ENCODE results near the gene PLB1. TPM values are rescaled to one million over a fixed set of nuclear protein-coding genes. Genes with fewer than 3 reads are reported as not detected.

The PLB1 gene
- total RNA-seq, 2 donors from 2014 or later = 2.1 to 3.0 TPM

DNA sequence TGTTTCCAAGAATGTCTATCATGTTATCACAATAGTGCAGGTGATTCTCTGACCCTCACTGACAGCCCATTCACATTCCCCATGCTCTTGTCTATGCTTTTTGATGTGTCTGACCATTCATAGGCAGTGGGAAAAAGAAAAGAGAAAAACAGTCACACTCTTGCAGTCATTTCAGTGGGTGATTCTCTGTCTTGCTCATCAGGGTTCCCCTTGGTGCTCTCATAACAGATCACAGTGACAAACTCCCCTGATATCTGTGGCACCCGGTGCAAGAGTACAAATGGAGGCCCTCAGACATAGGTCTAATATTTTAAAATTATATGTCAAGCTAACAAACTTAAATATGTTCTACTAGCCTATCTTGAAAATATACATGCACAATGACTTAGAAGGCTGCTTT is 183.1 kb downstream of the PLB1 start:
- H3K4me1 ChIP-seq = peaks cover 0 to 48% of the 10 kb centered on the region in 2 donors
- H3K36me3 ChIP-seq = no peaks in the 10 kb centered on the region
- H3K27ac ChIP-seq = peak overlapping the region; percentile 40 to 44
- TF ChIP-seq, protein P1, sequence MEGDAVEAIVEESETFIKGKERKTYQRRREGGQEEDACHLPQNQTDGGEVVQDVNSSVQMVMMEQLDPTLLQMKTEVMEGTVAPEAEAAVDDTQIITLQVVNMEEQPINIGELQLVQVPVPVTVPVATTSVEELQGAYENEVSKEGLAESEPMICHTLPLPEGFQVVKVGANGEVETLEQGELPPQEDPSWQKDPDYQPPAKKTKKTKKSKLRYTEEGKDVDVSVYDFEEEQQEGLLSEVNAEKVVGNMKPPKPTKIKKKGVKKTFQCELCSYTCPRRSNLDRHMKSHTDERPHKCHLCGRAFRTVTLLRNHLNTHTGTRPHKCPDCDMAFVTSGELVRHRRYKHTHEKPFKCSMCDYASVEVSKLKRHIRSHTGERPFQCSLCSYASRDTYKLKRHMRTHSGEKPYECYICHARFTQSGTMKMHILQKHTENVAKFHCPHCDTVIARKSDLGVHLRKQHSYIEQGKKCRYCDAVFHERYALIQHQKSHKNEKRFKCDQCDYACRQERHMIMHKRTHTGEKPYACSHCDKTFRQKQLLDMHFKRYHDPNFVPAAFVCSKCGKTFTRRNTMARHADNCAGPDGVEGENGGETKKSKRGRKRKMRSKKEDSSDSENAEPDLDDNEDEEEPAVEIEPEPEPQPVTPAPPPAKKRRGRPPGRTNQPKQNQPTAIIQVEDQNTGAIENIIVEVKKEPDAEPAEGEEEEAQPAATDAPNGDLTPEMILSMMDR (IDR thresholded peaks at IDR 0.05) = no peak
- H3K9me3 ChIP-seq = no peaks in the 10 kb centered on the region
- H3K4me3 ChIP-seq = no peak overlapping the region
- no peak for DNase-seq (ENCODE audit: low spot score)
- no peaks in the 10 kb centered on the region for H3K27me3 ChIP-seq

DNA sequence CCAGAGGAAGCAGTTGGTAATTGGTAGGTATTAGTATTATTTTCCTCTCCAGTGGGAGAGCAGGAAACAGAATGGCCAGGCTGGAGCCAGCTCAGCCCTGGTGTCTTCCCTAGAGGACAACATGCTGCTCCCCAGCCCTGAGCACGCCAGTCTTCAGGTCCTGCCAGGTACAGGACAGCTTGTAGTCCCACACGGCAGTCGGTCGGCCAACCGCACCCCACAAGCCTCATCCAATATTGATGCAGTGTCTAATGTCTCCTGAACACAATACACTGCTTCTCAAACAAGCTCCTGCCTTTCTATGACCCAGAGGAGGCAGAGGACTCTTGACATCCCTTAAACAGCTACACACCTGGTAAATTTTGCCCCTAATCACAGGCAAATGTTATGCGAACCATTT is 184.8 kb downstream of the PLB1 start:
- H3K36me3 ChIP-seq = no peaks in the 10 kb centered on the region
- H3K27me3 ChIP-seq = no peaks in the 10 kb centered on the region
- H3K4me3 ChIP-seq = no peak overlapping the region
- H3K9me3 ChIP-seq = no peaks in the 10 kb centered on the region
- peak overlapping the region; percentile 45 to 46 for H3K27ac ChIP-seq
- peaks cover 0 to 56% of the 10 kb centered on the region in 2 donors for H3K4me1 ChIP-seq
- TF ChIP-seq, protein P1 (IDR thresholded peaks at IDR 0.05) = no peak
- no peak for DNase-seq (ENCODE audit: low spot score)

DNA sequence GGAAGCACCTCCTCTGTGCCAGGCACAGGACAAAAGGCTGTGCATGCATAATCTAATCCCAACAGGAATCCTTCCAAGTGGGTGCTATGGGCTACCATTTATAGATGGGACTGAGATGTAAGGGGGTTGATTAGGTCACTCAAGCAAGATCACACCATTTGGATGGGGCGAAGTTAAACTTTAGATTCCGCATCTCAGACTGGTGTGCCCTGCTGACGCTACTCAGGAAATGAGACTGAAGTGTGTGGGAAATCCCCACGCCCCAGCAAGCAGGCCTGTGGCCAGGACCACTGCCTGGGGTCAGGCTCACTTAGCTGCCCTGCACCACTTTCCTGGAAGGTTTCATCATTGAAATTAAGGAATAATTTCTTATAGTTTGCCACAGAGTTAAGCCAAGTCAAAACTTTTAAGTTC is 185.3 kb downstream of the PLB1 start:
- Histone ChIP-seq H3K4me3 (no peak overlapping the region), H3K4me1 (peaks cover 0 to 56% of the 10 kb centered on the region in 2 donors), H3K9me3 (no peaks in the 10 kb centered on the region), H3K36me3 (no peaks in the 10 kb centered on the region), H3K27me3 (no peaks in the 10 kb centered on the region), H3K27ac (peak overlapping the region; percentile 45 to 46)
- TF ChIP-seq, protein P1 (IDR thresholded peaks at IDR 0.05) = no peak
- no peak for DNase-seq (ENCODE audit: low spot score)

DNA sequence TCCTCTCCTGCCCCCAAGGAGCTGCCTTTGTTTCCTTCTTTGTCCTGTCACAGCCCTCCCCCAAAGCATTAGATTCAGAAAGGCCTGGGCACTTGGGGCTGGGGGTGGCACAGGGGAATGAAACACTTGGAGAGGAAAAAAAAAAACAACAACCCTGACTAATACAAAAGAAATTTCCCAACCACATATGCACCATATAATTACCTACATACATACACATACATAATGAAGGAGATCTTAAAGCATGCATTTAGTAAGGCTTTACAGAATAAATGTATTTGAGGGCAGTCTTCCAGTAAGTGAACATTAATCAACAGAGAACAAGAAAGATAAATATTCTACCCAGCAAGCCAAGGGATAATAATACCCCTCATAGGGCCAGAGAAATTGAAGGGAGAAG is 185.7 kb downstream of the PLB1 start:
- H3K9me3 ChIP-seq = no peaks in the 10 kb centered on the region
- H3K27ac ChIP-seq = peak overlapping the region; percentile 45 to 46
- no peaks in the 10 kb centered on the region for H3K36me3 ChIP-seq
- TF ChIP-seq, protein P1 (IDR thresholded peaks at IDR 0.05) = no peak
- peaks cover 0 to 56% of the 10 kb centered on the region in 2 donors for H3K4me1 ChIP-seq
- H3K4me3 ChIP-seq = no peak overlapping the region
- H3K27me3 ChIP-seq = no peaks in the 10 kb centered on the region
- DNase-seq (ENCODE audit: low spot score) = no peak

DNA sequence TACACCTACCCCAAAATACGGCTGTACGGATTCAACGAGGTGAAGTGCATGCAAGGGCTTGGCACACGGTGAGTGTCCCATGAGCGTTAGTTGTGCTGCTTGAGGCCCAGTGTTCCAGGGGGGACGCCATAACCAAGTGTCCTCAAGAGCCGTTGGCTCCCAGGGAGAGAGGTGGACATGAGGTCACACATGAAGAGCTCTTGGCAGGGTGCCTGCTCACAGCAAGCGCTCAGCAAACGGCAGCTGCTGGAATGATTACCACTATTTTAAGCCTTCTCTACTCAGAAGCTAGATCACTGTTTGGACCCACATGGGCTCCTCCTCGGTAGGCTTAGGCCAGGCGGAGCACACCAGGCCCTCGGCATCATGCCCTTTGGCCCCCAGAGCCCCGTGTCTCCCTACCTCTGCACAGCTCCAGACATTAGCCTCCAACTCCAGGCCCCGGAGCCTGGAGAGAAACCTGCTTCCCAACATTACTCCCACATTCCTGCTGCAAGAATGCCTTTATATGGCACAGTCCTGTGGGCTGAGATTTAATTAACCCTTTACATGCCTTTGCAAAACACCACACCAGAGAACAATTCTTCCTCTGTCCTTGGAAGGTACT is 187.3 kb downstream of the PLB1 start:
- H3K27ac ChIP-seq = peak overlapping the region; percentile 79 to 81
- H3K36me3 ChIP-seq = no peaks in the 10 kb centered on the region
- TF ChIP-seq, protein P1 (IDR thresholded peaks at IDR 0.05) = no peak
- H3K4me3 ChIP-seq = no peak overlapping the region
- H3K4me1 ChIP-seq = peaks cover 0 to 50% of the 10 kb centered on the region in 2 donors
- no peaks in the 10 kb centered on the region for H3K9me3 ChIP-seq
- peak; percentile 89 for DNase-seq (ENCODE audit: low spot score)
- H3K27me3 ChIP-seq = no peaks in the 10 kb centered on the region

All from right atrium auricular region (tissue), 2 donors.